ENCODE results near the gene CNTNAP5. TPM values are rescaled to one million over a fixed set of nuclear protein-coding genes. Genes with fewer than 3 reads are reported as not detected.

The CNTNAP5 gene
- total and polyA plus RNA-seq, 2 of the 4 experiments (the other 2 are of a cell fraction) = not detected

DNA sequence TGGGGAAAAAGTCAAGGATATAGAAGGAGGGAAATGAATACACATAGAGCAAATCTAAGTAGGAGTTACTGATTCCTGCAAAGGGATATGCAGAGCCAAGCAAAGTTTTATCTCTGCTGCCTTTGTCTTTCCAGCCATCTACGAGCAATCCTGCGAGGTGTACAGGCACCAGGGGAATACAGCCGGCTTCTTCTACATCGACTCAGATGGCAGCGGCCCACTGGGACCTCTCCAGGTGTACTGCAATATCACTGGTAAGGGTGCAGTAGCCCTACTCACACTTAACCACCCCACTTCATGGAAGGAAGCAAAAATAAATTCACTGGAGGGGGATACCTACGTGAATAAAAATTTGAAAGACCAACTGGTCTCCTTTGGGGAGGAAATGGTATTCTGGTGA lies 584.6 kb downstream of the CNTNAP5 start:
- no peak overlapping the region for H4K8ac ChIP-seq (ENCODE audit: low read depth in 2 of 2, low read length in 2 of 2)
- in situ Hi-C loops (cut with MboI; ENCODE audit: low sequenced_read_pairs) = no loop called here
- BruUV-seq (replicated peaks) = no TSS peak
- ChIA-PET CTCF (no interaction called here), POLR2A (ENCODE audit: unreplicated experiment) (no interaction called here)
- H3K23ac ChIP-seq (ENCODE audit: low read depth, low read length) = no peak overlapping the region
- no peak overlapping the region for H2AK9ac ChIP-seq (replicated peaks; ENCODE audit: low read depth, low read length, poor library complexity)
- no peak overlapping the region for H3K27ac ChIP-seq (ENCODE audit: insufficient read depth, low read length)
- intact Hi-C loops (cut with micrococcal nuclease) = no loop called here
- H4K5ac ChIP-seq (ENCODE audit: low read depth, low read length) = no peak overlapping the region
- no peak overlapping the region for H3K14ac ChIP-seq (replicated peaks; ENCODE audit: low read depth, low read length)
- no peak overlapping the region for H2BK20ac ChIP-seq (ENCODE audit: low read depth, low read length)
- WGBS, 2 experiments (ENCODE audit: extremely low coverage in 2 of 2, insufficient read length in 1 of 2) = no CpG with 5 or more reads among the region's 6 CpGs
- no peaks in the 10 kb centered on the region for H3K36me3 ChIP-seq (ENCODE audit: control insufficient read depth, insufficient read depth, low read length)
- no peak for TF ChIP-seq SMC3 (IDR thresholded peaks at IDR 0.05; ENCODE audit: low read depth, low read length)
- no peak for TF ChIP-seq MXI1 (IDR thresholded peaks at IDR 0.05; ENCODE audit: borderline replicate concordance, low read depth, low read length)
- no peak for TF ChIP-seq RCOR1 (IDR thresholded peaks at IDR 0.05; ENCODE audit: insufficient replicate concordance, low read length)
- TF ChIP-seq CHD1 (IDR thresholded peaks at IDR 0.05; ENCODE audit: low read depth, low read length) = no peak
- no peak for TF ChIP-seq RFX5 (IDR thresholded peaks at IDR 0.05; ENCODE audit: low read depth, low read length)
- TF ChIP-seq RAD21 (IDR thresholded peaks at IDR 0.05; ENCODE audit: low read length) = no peak
- TF ChIP-seq NFE2L2 (IDR thresholded peaks at IDR 0.05; ENCODE audit: low read depth, low read length) = no peak
- no peak for TF ChIP-seq BHLHE40 (IDR thresholded peaks at IDR 0.05; ENCODE audit: low read depth, low read length)
- TF ChIP-seq, protein P1, sequence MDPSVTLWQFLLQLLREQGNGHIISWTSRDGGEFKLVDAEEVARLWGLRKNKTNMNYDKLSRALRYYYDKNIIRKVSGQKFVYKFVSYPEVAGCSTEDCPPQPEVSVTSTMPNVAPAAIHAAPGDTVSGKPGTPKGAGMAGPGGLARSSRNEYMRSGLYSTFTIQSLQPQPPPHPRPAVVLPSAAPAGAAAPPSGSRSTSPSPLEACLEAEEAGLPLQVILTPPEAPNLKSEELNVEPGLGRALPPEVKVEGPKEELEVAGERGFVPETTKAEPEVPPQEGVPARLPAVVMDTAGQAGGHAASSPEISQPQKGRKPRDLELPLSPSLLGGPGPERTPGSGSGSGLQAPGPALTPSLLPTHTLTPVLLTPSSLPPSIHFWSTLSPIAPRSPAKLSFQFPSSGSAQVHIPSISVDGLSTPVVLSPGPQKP (IDR thresholded peaks at IDR 0.05; ENCODE audit: borderline replicate concordance, low read depth, low read length) = no peak
- TF ChIP-seq POLR2A (IDR thresholded peaks at IDR 0.05; ENCODE audit: low read depth, low read length) = no peak
- TF ChIP-seq, protein P2, sequence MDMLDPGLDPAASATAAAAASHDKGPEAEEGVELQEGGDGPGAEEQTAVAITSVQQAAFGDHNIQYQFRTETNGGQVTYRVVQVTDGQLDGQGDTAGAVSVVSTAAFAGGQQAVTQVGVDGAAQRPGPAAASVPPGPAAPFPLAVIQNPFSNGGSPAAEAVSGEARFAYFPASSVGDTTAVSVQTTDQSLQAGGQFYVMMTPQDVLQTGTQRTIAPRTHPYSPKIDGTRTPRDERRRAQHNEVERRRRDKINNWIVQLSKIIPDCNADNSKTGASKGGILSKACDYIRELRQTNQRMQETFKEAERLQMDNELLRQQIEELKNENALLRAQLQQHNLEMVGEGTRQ (IDR thresholded peaks at IDR 0.05; ENCODE audit: low read depth, low read length) = no peak
- no peak overlapping the region for H3K18ac ChIP-seq (ENCODE audit: low read depth, low read length)
- no peak overlapping the region for H2BK5ac ChIP-seq (ENCODE audit: low read depth, low read length, poor library complexity, severe bottlenecking)
- H3K4ac ChIP-seq (ENCODE audit: low read depth, low read length) = no peak overlapping the region
- H2BK15ac ChIP-seq (ENCODE audit: low read depth, low read length) = no peak overlapping the region
- H3K4me3 ChIP-seq (ENCODE audit: insufficient read depth, low read depth, low read length) = no peak overlapping the region
- no peaks in the 10 kb centered on the region for H3K9me3 ChIP-seq (ENCODE audit: control insufficient read depth, insufficient read depth, low read length)
- H2AK5ac ChIP-seq (ENCODE audit: low read depth, low read length) = no peak overlapping the region
- no peak overlapping the region for H4K91ac ChIP-seq (ENCODE audit: insufficient read depth, low read depth, low read length)
- dilution Hi-C loops (cut with HindIII; ENCODE audit: low sequenced_read_pairs, unreplicated experiment) = no loop called here
- no peak overlapping the region for H3K56ac ChIP-seq (ENCODE audit: extremely low read depth, insufficient read depth, low read length)
- no peaks in the 10 kb centered on the region for H3K4me1 ChIP-seq (ENCODE audit: control insufficient read depth, insufficient read depth, low read length)
- no peak for ATAC-seq (ENCODE audit: low read depth)
- DNase-seq = no peak
- H3K4me2 ChIP-seq (ENCODE audit: low read depth, low read length) = no peak overlapping the region
- H2BK120ac ChIP-seq (ENCODE audit: low read depth, low read length) = no peak overlapping the region
- H3K9ac ChIP-seq (ENCODE audit: low read depth, low read length) = no peak overlapping the region
- H3K27me3 ChIP-seq (ENCODE audit: control insufficient read depth, insufficient read depth, low read length) = no peaks in the 10 kb centered on the region
- H4K20me1 ChIP-seq (ENCODE audit: insufficient read depth, low read length) = no peaks in the 10 kb centered on the region
- no peaks in the 10 kb centered on the region for H3K79me1 ChIP-seq (ENCODE audit: low read depth in 1 of 2, low read length in 2 of 2)
- H2AFZ ChIP-seq (replicated peaks; ENCODE audit: low read length, poor library complexity) = no peak overlapping the region
- no peaks in the 10 kb centered on the region for H3K9me1 ChIP-seq (ENCODE audit: insufficient read depth, low read length)

All from IMR-90 (cell line).